ENCODE results near the gene ZBTB44.
"Not testable (repeated sequence)": the region's sequence is repeated elsewhere in the genome, so short reads cannot be mapped to it uniquely, and the experiment has no call there.

Gene ZBTB44

DNA sequence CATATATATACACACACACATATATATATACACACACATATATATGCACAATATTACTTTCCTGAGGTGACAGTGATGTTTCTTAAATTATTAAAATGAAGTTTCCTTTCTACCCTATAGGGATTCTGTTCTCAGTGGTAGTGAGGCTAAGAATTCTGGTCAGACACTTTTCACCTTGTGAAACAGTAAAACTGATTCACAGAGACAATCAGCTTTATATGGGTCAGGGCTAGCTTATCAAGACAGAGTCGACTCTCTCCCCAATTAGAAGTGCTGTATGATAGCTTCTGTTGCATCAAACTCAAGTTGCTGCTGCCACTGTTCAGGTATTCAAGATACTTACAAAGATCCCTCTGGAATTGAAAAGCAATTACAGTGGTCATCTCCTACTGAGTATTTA is 68.4 kb downstream of the ZBTB44 start:
- DNase-seq, result no peak

DNA sequence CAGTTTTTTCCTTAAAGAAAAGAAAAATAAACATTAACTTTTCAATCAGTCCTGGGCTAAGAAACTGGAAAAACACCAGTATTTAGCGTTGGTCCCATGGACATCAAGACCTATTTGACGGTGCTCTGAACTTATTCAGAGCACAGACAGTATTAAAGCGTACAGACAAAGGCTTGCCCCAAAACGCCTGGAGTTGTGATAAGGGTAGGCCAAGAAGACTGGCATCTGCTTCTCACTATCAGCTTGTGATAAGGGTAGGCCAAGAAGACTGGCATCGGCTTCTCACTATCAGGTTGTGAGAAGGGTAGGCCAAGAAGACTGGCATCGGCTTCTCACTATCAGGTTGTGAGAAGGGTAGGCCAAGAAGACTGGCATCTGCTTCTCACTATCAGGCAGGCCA is 69.3 kb downstream of the ZBTB44 start:
- not testable (repeated sequence) for DNase-seq

DNA sequence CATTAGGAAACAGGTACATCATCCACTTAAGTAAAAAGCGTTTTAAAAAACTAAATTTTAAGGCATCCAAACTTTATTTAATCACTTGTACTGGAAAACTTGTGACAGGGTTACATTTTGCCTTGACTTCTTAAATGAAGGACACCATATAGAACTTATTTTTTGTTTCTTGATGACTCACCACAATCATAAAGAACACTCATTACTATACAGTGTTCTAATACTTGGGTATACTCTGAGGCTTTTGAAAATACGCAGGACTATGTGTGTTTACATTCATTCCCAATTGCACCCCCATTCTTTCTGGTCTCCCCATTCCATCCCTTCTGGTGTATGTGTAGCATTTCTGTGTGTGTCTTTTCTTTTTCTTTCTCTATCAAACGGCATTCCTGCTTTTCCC is 69.9 kb downstream of the ZBTB44 start:
- no peak for DNase-seq

DNA sequence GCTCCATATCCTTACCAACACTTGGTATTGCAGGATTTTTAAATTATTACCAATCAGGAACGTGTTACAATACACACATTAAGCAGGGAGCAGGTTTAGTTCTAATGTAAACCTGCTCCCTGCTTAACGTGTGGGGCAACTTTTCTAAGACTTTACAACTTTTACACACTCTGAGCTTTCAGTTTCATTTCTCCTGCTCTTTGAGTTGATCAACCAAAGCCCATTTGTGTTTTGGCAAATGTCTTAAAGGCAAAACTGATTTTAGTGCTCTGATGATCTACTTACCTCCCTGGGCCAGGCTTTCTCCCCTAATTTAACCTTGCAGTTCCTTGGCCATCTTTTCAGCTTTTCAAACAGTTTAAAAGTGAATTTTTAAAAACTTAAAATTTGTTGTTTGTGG is 70.9 kb downstream of the ZBTB44 start:
- no peak for DNase-seq

DNA sequence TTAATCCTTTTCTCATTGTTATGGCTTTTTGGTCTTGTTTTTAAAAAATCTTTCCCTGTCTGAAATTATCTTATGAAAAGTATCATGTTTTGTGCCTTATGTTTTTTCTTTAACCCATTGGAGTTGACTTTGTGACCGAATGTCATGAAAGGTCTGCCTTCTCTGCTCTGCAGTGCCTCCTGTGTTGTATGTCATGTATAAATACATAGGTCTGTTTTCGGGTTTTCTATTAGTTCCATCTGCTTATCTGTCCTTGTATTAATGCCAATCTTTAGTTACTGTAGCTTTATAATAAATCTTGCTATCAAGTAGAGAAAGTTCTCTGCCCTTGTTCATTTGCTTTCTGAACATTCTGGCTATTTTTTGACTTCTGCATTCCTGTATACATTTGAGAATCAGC is 73.0 kb downstream of the ZBTB44 start:
- DNase-seq, result no peak

DNA sequence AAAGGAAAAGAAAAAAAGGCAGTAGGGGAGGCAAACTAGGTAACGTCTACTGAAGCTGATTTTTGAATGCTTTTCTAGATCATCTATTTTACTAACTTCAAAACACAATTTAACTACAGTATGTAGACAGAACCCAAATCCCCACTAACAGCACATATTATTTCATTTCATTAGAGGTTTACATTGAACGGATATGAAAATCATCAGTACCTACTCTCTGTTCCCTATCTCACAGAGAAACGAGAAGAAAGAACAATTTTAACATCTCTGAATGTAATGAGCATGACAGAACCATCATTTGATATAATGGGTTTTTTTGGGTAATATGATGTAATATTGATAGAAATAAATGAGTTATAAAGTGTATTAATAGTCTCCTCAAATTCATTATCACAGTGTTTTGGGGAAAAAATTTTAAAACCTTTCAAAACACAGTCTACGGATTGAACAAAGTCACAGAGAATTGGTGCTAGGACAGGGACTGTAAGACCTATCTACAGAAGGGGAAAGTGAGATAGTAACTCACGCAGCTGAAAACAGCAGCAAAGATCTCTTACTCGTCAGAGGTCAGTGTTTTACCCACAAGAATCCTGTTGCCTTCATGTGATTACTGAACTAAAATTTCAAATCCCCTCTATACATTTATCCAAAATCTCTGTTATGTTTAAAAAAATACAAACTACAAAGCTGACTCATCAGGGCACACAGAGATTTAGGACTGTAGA is 77.3 kb downstream of the ZBTB44 start:
- DNase-seq, result no peak

DNA sequence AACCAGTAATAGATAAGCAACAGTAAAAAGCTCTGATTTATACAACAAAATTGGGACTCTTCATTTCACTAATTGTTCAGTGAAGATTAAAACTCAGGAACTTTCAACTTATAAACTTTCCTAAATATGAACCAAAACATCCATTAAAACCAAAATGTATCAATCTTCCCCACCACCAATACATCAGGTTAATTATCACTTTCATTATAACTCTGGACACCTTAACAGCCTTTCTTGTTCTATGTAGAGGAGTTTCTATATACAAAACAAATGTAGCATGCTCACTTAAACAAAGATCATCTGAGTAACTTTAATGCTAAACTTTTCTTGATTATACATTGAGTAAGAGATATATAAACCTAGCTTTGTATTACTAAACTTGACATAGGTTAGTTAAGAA is 80.4 kb downstream of the ZBTB44 start:
- no peak for DNase-seq

DNA sequence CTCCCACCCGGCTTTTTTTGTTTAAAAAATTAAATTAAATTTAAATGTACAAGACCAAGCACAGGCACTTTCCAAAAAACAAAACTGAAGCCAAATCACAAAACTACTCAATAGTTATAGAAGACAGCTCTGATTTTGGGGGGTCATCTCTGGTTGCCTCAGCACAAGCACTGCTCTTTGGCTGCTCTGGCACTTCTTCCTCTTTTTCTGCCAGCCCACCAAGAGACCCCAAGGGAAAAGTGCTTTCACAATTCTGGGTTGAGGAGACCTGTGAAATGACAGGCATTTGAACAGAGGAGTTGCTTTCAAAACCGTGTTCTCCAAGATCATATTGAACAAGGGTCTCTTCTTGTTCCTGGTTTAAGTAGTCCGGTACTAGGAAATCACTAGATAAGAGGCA is 80.8 kb downstream of the ZBTB44 start:
- DNase-seq, result not testable (repeated sequence)

DNA sequence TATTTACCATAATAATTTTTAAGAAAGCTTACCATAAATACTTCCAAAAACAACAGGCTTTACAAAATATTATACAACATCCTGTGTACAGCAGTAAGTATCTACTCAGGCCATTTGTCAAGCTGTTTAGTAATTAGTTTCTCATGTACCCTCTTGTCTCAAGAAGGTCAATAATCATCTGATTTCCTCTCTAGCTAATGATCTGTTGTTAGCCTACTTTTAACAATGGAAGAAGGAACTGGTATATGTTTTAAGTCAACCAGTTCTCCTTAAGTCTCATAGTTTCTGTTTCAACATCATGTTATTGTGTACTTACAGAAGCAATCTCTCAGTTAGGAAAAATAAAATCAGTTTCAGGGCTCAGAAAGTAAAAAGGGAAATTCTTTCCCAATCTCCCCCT is 81.2 kb downstream of the ZBTB44 start:
- DNase-seq, result not testable (repeated sequence)

DNA sequence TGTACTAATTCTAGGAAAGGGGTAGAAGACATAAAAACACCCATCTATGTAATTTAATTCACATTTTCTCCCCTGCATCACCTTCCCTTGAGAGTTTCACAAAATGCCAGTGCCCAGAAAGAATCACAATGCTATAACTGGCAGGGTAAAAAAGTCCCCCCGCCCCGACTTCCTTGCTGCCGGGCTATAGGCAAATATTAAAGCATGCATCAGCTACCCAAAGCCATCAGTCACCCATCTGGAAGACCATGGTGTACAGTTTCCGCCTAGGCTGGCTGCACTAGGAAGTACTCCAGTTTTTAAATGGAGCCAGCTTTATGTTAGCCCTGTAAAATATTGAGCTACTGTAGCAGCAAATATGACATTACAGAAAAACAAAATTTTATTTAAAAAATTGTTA is 87.3 kb downstream of the ZBTB44 start:
- DNase-seq, result no peak

DNA sequence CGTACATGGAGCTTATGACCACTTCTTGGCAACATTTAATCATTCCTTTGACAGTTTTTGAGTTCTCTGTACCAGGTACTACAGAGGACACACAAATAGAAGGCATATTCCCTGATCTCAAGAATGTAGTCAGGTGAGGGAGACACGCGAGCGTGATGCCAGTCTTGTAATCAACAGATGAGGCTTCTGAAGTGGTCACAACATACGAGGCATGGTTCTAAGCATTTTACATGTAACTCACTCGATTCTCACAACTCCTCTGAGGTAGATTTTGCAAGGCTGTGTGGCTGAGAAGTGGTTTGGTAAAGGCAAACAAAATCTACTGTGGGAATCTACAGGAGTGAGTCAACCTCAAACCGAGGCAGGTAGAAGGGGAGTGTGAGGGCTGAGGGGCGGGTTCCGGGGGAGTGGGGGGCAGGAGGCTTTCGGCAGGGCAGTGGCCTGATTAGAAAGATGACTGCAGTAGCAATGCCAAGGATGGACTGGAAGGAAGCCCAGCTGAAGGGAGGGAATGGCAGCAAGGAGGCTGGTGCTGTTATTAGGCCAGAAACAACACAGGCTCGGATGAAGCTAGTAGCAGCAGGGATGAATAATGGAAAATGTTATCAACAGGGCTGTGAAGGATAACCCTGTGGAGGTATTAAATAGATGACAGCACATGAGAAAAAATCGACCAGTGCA is 91.3 kb downstream of the ZBTB44 start:
- no peak for DNase-seq

DNA sequence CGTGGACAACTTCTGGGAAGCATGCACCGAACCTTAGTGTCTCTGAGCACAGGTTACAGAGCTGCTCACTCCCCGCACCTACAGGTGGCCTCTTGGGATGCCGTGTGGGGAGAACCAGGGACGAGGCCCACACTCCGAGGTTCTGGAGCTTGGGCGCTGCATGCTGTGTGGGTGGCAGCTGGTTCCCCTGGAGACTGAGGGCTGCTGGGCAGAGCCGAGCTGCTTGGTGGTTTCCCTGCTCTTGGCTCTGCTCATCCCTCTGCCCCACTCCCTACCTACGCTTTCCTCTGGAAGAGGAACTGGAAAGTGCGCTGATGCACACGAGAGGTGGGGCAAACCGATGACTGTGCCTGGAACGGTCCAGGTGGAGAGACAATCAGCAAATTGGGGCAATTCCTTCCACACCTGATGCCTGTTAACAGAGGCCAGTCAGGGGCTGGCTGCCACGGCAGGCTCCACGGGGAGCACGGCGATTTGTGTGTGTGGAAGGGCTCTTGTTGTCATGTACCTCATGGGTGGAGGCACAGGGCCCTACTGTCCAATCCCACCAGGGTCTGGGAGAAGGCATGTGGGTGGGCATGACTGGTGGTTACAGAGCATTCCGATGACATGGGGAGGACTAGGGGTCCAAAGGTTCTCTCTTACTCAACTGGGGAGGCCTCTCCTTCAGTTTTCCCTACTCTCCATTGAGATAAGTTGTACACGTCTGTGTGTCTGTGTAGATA is 94.2 kb downstream of the ZBTB44 start:
- DNase-seq, result no peak

DNA sequence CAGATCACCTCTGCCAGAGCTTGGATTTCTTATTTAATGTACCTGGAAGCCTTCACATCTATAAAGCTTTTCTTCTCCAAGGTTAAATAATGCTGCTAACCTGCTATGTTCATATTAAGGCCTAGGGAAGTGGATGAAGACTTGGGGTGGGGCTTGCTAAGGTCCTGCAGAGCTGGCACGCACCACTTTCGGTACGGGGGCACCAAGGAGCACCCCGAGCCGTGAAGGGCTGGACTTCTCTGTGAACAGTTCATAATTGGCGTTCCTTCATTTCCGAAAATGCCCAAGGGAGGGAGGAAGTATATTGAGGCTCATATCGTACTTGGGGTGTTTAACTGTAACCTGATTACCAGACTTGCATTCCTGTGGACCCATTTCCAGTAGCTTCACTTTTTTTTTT is 95.6 kb downstream of the ZBTB44 start:
- no peak for DNase-seq

DNA sequence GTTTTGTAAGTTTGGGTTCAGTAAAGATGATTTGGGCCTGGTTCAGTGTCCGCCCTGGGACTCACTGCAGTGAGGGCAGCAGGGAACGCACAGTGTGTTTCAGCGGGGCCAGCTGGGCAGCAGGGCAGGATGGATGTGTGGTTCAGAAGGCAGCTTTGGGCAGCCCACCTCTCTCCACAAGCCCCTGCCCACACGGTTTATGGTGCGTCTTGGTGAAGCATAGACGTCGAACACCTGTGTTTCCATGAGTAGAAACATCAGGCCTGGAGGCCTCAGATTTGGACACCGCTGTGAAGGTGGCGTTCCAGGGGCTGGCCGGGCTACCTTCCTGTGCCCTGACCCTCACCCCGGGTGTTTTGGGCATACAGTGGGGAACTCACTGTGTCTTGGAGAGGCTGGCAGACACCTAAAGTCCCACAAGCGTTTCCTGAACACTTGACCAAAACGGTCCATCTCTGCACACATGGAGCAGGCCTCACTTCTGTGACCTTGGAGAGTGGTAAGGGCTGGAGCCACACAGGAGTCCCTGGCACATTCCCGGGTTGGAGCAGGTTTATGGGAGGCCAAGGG is 96.1 kb downstream of the ZBTB44 start:
- DNase-seq, result no peak

DNA sequence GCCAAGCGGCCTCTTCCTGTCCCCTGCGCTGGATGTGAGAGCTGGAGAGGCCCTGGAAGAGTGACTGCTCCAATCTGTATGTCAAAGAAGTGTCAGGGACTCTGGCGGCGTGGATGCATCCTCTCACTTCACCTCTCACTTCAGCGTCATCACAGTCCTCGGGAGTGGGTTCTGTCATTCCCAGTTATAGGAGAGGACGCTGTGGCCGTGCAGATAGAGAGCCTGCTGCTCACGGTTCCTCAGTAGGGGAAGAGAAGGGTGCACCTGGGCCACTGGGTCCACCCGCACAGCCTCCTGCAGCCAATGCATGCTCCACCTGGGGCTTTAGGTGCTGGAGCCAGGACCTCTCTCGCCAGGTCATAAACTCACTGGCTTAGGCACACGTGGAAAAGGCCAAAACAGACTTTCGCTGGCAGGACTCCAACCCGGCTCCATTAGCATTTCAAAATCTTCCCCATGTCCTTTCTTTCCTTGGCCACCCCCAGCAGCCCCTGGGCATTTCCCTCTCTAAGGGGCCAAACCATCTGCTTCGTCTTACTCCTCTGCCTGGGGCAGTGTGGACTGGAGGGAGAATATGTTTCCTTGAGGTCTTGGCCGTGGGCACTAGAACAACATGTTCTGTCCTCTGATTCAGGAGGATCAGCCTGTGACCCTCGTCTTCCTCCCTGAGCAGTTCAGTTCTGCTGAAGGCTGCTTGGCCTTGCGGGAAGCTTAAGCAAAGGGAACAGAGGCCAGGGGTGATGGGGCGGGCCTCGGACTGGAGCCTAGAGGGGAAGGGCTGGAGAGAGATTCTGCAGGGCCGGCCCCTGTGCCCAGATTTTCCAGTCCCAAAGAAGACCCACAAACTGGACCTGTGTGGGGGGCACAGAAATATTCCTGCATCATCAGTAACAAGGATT is 97.3 kb downstream of the ZBTB44 start:
- no peak for DNase-seq

DNA sequence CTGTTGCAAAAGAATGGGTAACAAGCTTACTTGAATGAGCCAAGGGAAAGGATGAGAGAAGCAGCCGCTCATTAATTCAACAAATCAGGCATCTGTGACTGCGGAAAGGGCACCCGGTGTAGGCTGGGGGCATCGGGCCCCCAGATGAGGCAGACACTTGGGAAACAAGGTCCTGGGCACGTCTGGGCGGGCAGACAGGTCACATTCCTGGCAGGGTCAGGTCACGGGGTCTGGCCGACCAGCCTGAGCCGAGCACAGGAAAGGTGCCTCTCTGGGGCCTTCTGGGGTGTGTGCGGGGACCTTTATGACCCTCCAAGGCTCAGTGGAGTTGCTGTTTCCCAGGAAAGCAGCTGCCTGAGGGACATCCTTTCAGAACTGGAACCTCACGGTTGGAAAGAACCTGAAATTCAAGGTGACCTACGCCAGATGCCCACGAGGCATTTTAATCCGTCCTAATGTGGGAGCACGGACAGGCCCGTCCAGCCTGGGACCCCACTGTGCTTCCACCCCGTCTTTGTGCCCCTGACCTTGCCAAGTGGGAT is 98.1 kb downstream of the ZBTB44 start:
- no peak for DNase-seq

DNA sequence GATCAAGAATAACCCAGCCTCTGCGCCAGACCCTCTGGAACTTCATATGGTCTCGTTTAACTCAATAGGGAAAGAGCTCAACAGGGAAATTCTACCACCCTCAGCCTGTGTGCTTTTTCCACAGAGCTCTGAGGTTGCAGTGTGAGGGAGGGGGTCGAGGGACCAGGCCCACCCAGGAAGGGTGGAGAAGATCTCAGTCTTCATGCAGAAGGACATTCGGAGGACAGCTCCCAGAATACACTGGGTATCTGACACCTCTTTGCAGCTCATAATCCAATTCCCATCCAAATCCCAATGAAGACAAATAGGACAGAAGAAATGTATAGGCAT is 98.5 kb downstream of the ZBTB44 start:
- no peak for DNase-seq

DNA sequence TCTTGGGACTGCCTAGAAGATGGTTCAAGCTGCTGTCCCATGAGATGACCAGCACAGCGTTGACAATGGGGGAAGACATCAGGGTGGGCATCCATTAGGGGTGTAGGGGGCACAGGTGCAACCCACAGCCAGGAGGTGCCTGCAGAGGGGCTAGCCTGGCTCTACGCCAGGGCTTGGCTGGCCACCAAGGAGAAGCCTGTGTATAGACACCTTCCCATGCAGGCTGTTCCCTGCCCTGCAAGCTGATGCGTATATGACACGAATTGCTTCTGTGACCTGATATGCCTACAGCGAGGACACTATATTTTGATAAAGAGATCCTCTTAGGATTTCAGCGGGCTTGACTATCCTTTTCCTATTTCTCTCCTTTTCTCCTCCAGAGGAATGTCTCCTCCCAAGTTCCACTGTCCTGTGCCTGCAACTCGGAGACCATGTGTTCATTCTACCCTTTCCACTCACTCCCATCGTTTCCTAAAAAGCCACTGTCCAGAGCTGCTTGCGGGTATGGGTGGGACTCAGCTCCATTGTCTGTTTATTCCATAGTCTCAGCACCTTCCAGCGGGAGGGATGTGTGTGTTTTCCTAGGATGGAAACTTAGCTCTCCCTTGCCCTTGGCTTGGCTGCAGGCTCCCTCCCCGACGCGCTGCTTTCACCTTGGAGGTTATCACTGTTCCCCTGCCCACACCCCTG is 99.0 kb downstream of the ZBTB44 start:
- DNase-seq, result no peak

DNA sequence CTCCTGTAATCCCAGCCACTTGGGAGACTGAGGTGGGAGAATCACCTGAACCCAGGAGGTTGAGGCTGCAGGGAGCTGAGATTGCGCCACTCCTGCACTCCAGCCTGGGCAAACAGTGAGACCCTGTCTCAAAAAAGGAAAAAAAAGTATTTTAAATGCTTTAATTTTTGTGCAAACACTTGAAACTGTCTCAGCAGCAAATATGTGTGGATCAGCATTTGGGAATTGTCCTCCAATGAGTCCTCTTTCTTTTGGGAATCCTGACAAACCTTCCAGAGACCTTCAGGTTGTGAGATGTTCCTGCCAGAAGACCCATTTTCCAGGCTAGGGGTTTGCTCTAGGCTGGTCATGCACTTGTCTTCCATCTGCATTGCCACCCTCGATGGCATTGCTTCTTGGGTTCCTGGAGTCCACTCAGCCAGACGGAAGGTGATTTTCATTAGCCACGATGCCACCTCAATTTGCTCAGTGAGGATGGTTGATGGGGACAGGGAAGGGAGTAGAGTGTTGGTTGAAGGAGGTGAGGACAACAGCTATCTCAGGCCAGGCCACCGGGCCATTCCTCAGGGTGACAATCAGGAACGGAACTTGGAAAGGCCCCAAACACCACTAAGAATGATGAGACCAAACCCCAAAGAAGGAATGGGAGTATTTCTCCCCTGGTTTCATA is 99.7 kb downstream of the ZBTB44 start:
- no peak for DNase-seq

DNA sequence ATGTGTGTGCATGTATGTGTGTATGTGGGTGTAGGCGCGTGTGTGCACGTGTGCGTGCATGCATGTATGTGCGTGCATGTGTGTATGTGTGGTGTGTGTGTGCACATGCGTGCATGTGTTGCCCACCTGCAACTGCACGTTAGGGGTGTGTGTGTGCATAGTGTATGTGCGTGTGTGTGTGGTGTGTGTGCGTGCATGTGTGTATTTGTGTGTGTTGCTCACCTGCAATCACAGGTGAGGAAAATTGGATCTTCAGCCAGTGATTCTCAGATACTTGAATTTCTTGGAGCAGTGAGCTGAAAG is 100.8 kb downstream of the ZBTB44 start:
- DNase-seq, result no peak

DNA sequence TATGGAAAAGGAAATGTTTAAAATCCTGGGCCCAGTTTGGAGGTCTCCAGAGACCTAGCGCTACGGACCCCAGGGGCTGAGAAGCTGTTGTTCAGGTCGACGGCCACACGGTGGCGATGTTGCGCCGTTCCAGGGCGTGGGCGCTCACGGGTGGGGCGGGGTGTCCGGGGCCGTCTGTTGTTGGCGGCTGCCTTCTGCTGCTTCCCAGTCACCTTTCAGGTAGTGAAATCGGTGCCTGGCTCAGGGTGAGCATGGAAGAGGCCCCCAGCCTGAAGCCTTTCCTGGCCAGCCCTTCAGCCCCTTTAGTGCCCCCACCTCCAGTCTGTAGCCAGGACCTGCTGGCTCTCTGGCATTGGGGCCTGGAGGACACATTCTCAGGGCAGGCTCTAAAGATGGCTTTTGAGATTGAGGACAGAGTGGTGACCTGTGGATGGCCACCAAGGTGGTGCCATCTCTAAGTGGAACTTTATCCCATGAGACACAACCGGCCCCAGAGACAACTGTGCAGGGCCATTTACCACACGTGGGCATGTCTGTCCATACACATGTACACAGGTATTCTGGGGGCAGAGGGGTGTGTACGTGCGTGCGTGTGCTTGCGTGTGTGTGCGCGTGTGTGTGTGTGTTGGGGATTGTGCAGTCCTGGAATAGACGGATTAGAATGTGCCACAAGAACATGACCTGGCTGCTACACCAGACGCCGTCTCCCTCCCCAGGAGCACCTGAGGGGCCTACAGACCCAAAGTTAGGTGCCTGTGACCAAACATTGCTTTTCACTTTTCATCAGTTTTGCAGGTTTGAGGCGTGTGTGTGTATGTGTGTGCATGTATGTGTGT is 101.4 kb downstream of the ZBTB44 start:
- peak; percentile 72 for DNase-seq
